Measurements from ENCODE around the gene CHRNE. TPM values are rescaled to one million over a fixed set of nuclear protein-coding genes. Genes with fewer than 3 reads are reported as not detected.
A peak's percentile ranks its signal among the peaks of the same experiment; 100 is the strongest.

Gene CHRNE
- total RNA-seq, 1 donor from 2014 or later = 0.69 TPM

- H3K4me3 Mint-ChIP-seq (ENCODE audit: unreplicated experiment) = peak overlapping the region; percentile 95
- peaks cover 26% of the 10 kb centered on the region for H3K4me1 Mint-ChIP-seq (ENCODE audit: low read depth, unreplicated experiment)
- H3K27ac Mint-ChIP-seq (ENCODE audit: unreplicated experiment) = peak overlapping the region; percentile 68
- DNase-seq = no peak
- H3K27me3 Mint-ChIP-seq (ENCODE audit: unreplicated experiment) = peaks cover 3% of the 10 kb centered on the region
- TF ChIP-seq CTCF (IDR thresholded peaks at IDR 0.05; ENCODE audit: partially characterized antibody, unreplicated experiment) = no peak
- H3K36me3 Mint-ChIP-seq (ENCODE audit: unreplicated experiment) = peaks cover 5% of the 10 kb centered on the region
- H3K9me3 Mint-ChIP-seq (ENCODE audit: unreplicated experiment) = peaks cover 8% of the 10 kb centered on the region
These were observed 44.1 kb upstream of the CHRNE start for GRCh38 chr17:4947010-4947410.

GRCh38 chr17:4946312-4946976 is 43.5 kb upstream of the CHRNE start:
- peak overlapping the region; percentile 95 for H3K4me3 Mint-ChIP-seq (ENCODE audit: unreplicated experiment)
- H3K36me3 Mint-ChIP-seq (ENCODE audit: unreplicated experiment) = peaks cover 5% of the 10 kb centered on the region
- peaks cover 24% of the 10 kb centered on the region for H3K4me1 Mint-ChIP-seq (ENCODE audit: low read depth, unreplicated experiment)
- H3K27ac Mint-ChIP-seq (ENCODE audit: unreplicated experiment) = peak overlapping the region; percentile 91
- TF ChIP-seq CTCF (IDR thresholded peaks at IDR 0.05; ENCODE audit: partially characterized antibody, unreplicated experiment) = no peak
- no peak for DNase-seq
- H3K27me3 Mint-ChIP-seq (ENCODE audit: unreplicated experiment) = peaks cover 3% of the 10 kb centered on the region
- peaks cover 8% of the 10 kb centered on the region for H3K9me3 Mint-ChIP-seq (ENCODE audit: unreplicated experiment)

GRCh38 chr17:4945944-4946280 is 43.0 kb upstream of the CHRNE start:
- peak overlapping the region; percentile 91 for H3K27ac Mint-ChIP-seq (ENCODE audit: unreplicated experiment)
- H3K36me3 Mint-ChIP-seq (ENCODE audit: unreplicated experiment) = peaks cover 5% of the 10 kb centered on the region
- no peak for DNase-seq
- H3K4me1 Mint-ChIP-seq (ENCODE audit: low read depth, unreplicated experiment) = peaks cover 23% of the 10 kb centered on the region
- no peak for TF ChIP-seq CTCF (IDR thresholded peaks at IDR 0.05; ENCODE audit: partially characterized antibody, unreplicated experiment)
- peaks cover 4% of the 10 kb centered on the region for H3K9me3 Mint-ChIP-seq (ENCODE audit: unreplicated experiment)
- H3K27me3 Mint-ChIP-seq (ENCODE audit: unreplicated experiment) = peaks cover 8% of the 10 kb centered on the region
- peak overlapping the region; percentile 95 for H3K4me3 Mint-ChIP-seq (ENCODE audit: unreplicated experiment)

GRCh38 chr17:4945176-4945943 is 42.5 kb upstream of the CHRNE start:
- Mint-ChIP-seq H3K4me1 (ENCODE audit: low read depth, unreplicated experiment) (peaks cover 20% of the 10 kb centered on the region), H3K9me3 (ENCODE audit: unreplicated experiment) (peaks cover 6% of the 10 kb centered on the region), H3K4me3 (ENCODE audit: unreplicated experiment) (peak overlapping the region; percentile 76), H3K36me3 (ENCODE audit: unreplicated experiment) (peaks cover 5% of the 10 kb centered on the region), H3K27ac (ENCODE audit: unreplicated experiment) (peak overlapping the region; percentile 64), H3K27me3 (ENCODE audit: unreplicated experiment) (peaks cover 10% of the 10 kb centered on the region)
- DNase-seq = no peak
- TF ChIP-seq CTCF (IDR thresholded peaks at IDR 0.05; ENCODE audit: partially characterized antibody, unreplicated experiment) = no peak

Measured in glutamatergic neuron (in vitro differentiated cells).